Thyroid gland (tissue), 4 donors: Measurements from ENCODE around the gene CECR2.

ENCODE experiments used
- POLR2A ChIP-seq, 2 donors: fragments of 450-650 bp; IDR thresholded peaks; one replicate each; pipeline ENCODE4 v1.6.1; 2017; ENCODE audit warnings: antibody characterized with exemption in 2 of 2, mild to moderate bottlenecking in 2 of 2, moderate library complexity in 1 of 2
- TF ChIP-seq, protein P1 (sequence below), 6 experiments: fragments of 200-600 bp in 3 of 6; fragments of 450-650 bp in 3 of 6; sonication (generic) in 3 of 6; IDR thresholded peaks; one replicate each; pipeline ENCODE4 v1.5.1; 2016 to 2019; ENCODE audit warnings: antibody characterized with exemption in 6 of 6, mild to moderate bottlenecking in 2 of 6, inconsistent platforms in 1 of 6, moderate library complexity in 1 of 6

DNA sequence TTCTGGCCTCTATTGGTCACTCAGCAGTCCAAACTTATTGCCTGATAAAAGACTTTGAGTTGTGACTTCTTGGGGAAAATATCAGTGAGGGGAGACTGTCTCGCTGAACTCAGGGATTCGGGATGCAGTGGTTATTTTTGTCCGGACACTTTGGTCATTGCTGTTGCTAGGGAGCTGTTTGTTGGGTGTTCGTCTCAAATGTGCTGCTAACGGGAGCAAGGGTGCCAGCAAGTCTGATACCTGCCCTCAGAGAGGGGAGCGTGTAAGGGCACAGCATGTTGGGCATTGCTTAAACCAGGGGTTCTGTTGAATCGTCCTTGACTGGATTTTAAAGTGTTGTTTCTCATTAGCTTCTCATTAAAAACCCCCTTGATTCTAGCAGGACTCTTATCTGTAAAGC lies 144.8 kb downstream of the CECR2 start:
- TF ChIP-seq, protein P1, sequence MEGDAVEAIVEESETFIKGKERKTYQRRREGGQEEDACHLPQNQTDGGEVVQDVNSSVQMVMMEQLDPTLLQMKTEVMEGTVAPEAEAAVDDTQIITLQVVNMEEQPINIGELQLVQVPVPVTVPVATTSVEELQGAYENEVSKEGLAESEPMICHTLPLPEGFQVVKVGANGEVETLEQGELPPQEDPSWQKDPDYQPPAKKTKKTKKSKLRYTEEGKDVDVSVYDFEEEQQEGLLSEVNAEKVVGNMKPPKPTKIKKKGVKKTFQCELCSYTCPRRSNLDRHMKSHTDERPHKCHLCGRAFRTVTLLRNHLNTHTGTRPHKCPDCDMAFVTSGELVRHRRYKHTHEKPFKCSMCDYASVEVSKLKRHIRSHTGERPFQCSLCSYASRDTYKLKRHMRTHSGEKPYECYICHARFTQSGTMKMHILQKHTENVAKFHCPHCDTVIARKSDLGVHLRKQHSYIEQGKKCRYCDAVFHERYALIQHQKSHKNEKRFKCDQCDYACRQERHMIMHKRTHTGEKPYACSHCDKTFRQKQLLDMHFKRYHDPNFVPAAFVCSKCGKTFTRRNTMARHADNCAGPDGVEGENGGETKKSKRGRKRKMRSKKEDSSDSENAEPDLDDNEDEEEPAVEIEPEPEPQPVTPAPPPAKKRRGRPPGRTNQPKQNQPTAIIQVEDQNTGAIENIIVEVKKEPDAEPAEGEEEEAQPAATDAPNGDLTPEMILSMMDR (IDR thresholded peaks at IDR 0.05), result no peak
- no peak for TF ChIP-seq POLR2A (IDR thresholded peaks at IDR 0.05)
